GM12878 (cell line): Measurements from ENCODE around the gene KIF26A. TPM values are rescaled to one million over a fixed set of nuclear protein-coding genes. Genes with fewer than 3 reads are reported as not detected.

ENCODE experiments used
- ATAC-seq: fragments of 200-7000 bp; cut with Tn5 transposase; 3 replicates; pipeline ENCODE4 v1.9.1; 2020; ENCODE audit warnings: mild to moderate bottlenecking, moderate library complexity
- BruUV-seq: library from RNA; stranded (reverse); fragments of 400-500 nt; replicated peaks from 2 replicates; lab custom pipeline; 2021; lab: Mats Ljungman, UMichigan
- CTCF ChIA-PET: fragments of 300-600 bp; sonication (Branson Sonifier 250); formaldehyde crosslinking; extraction: SDS; loops from one replicate; lab custom pipeline; 2021; ENCODE audit warnings: inconsistent platforms; lab: Yijun Ruan, JAX
- POLR2A ChIA-PET: fragments of 350-600 bp; formaldehyde crosslinking; extraction: SDS; loops from one replicate; lab custom pipeline; 2021; ENCODE audit warnings: inconsistent platforms; lab: Charles Lee
- RAD21 ChIA-PET: fragments of 300-600 bp; sonication (Branson Sonifier 250); formaldehyde crosslinking; loops from one replicate; lab custom pipeline; 2023; ENCODE audit warnings: antibody characterized with exemption; ENCODE audit not compliant: unreplicated experiment; lab: Charles Lee
- SMC1A ChIA-PET: fragments of 300-600 bp; sonication (Branson Sonifier 250); formaldehyde crosslinking; loops from one replicate; lab custom pipeline; 2023; ENCODE audit not compliant: unreplicated experiment, uncharacterized antibody; lab: Charles Lee
- DNase-seq: peaks from one replicate; pipeline ENCODE4 v3.0.0-alpha.2; 2011; ENCODE audit warnings: low read depth, low spot score
- FAIRE-seq: peaks from 3 replicates; lab custom pipeline; 2011; peaks lifted over from hg19 to GRCh38; lab: Jason Lieb, UNC
- H2AFZ ChIP-seq: 2 replicates; pipeline ENCODE4 v1.6.0; 2011; ENCODE audit warnings: low read depth, low read length, control low read depth; ENCODE audit not compliant: control insufficient read depth
- H3K27ac ChIP-seq: 2 replicates; pipeline ENCODE4 v1.5.1; 2011; ENCODE audit warnings: control low read depth; ENCODE audit not compliant: control insufficient read depth, insufficient read depth
- H3K27me3 ChIP-seq, 2 experiments: replicated peaks in 1 of 2; 2 replicates each; pipeline versions ENCODE4 v1.6.0 to v1.6.1; 2011; ENCODE audit warnings: low read length in 1 of 2; ENCODE audit not compliant: control insufficient read depth in 2 of 2, insufficient read depth in 2 of 2
- H3K36me3 ChIP-seq, 2 experiments: 2 replicates each; pipeline ENCODE4 v1.5.1; 2011; ENCODE audit warnings: low read length in 1 of 2; ENCODE audit not compliant: control insufficient read depth in 2 of 2, insufficient read depth in 2 of 2
- H3K4me1 ChIP-seq: 2 replicates; pipeline ENCODE4 v1.6.1; 2011; ENCODE audit warnings: mild to moderate bottlenecking, low read length, moderate library complexity, mixed read lengths; ENCODE audit not compliant: control insufficient read depth, insufficient read depth
- H3K4me2 ChIP-seq: 2 replicates; pipeline ENCODE4 v1.6.0; 2011; ENCODE audit warnings: control low read depth; ENCODE audit not compliant: control insufficient read depth, insufficient read depth
- H3K4me3 ChIP-seq: fragments of 200-600 bp; sonication (generic); 2 replicates; pipeline ENCODE4 v1.5.1; 2016
- H3K79me2 ChIP-seq: 2 replicates; pipeline ENCODE4 v1.6.0; 2011; ENCODE audit warnings: low read length; ENCODE audit not compliant: control insufficient read depth, insufficient read depth
- H3K9ac ChIP-seq: 2 replicates; pipeline ENCODE4 v1.8.0; 2011; ENCODE audit warnings: low read length, control low read depth, mixed read lengths; ENCODE audit not compliant: control insufficient read depth, insufficient read depth
- H3K9me3 ChIP-seq: replicated peaks from 3 replicates; pipeline ENCODE4 v1.5.1; 2011; ENCODE audit warnings: mild to moderate bottlenecking, low read length; ENCODE audit not compliant: control insufficient read depth, insufficient read depth
- H4K20me1 ChIP-seq: 2 replicates; pipeline ENCODE4 v1.6.0; 2011; ENCODE audit not compliant: control insufficient read depth, insufficient read depth
- ASH2L ChIP-seq: fragments of 300-600, 200-600 bp; sonication (generic); IDR thresholded peaks from 2 replicates; pipeline ENCODE4 v1.6.1; 2017; ENCODE audit warnings: low read depth, mild to moderate bottlenecking, borderline replicate concordance
- BHLHE40 ChIP-seq, 2 experiments: fragments of 450-650 bp in 1 of 2; IDR thresholded peaks; 2 replicates each; pipeline ENCODE4 v1.6.1; 2011 to 2017; ENCODE audit warnings: low read depth in 2 of 2, borderline replicate concordance in 1 of 2, improper control_type of control experiment in 1 of 2, low read length in 1 of 2, mild to moderate bottlenecking in 1 of 2
- CREB1 ChIP-seq: IDR thresholded peaks from 2 replicates; pipeline ENCODE4 v1.6.1; 2012; ENCODE audit warnings: low read depth, mild to moderate bottlenecking, inconsistent platforms
- FOXK2 ChIP-seq: fragments of 450-650 bp; IDR thresholded peaks from 2 replicates; pipeline ENCODE4 v1.6.1; 2017; ENCODE audit warnings: mild to moderate bottlenecking, moderate library complexity
- HDAC2 ChIP-seq: fragments of 200-600 bp; sonication (generic); IDR thresholded peaks from 2 replicates; pipeline ENCODE4 v1.6.1; 2017
- LARP7 ChIP-seq: fragments of 450-650 bp; IDR thresholded peaks from 2 replicates; pipeline ENCODE4 v1.6.1; 2017; ENCODE audit warnings: mild to moderate bottlenecking
- MTA3 ChIP-seq: IDR thresholded peaks from 2 replicates; pipeline ENCODE4 v1.6.1; 2012; ENCODE audit warnings: low read length, inconsistent platforms, borderline replicate concordance
- NBN ChIP-seq: fragments of 450-650 bp; IDR thresholded peaks from 2 replicates; pipeline ENCODE4 v1.6.1; 2016
- NFXL1 ChIP-seq: fragments of 450-650 bp; IDR thresholded peaks from 2 replicates; pipeline ENCODE4 v1.6.1; 2017; ENCODE audit warnings: antibody characterized with exemption, mild to moderate bottlenecking, borderline replicate concordance
- PAX8 ChIP-seq: fragments of 450-650 bp; IDR thresholded peaks from 2 replicates; pipeline ENCODE4 v1.6.1; 2017; ENCODE audit warnings: mild to moderate bottlenecking, moderate library complexity
- RCOR1 ChIP-seq: conservative IDR thresholded peaks from 2 replicates; pipeline ENCODE4 v1.6.1; 2012; ENCODE audit warnings: low read depth, low read length, improper control_type of control experiment
- STAT3 ChIP-seq: IDR thresholded peaks from 2 replicates; pipeline ENCODE4 v1.6.1; 2011; ENCODE audit warnings: low read depth, low read length, improper control_type of control experiment
- ZNF622 ChIP-seq: fragments of 450-650 bp; IDR thresholded peaks from 2 replicates; pipeline ENCODE4 v1.6.1; 2017; ENCODE audit warnings: mild to moderate bottlenecking, inconsistent platforms
- WGBS: methylation state at CpG from one replicate; pipeline ENCODE4 v1.1.6; 2016; ENCODE audit warnings: low lambda C conversion rate; ENCODE audit not compliant: insufficient replicate concordance, insufficient coverage; ENCODE audit errors: missing lambda C conversion rate; 5-methylcytosine and 5-hydroxymethylcytosine counted together
- in situ Hi-C: fragments of 300-500 bp; cut with MboI; formaldehyde crosslinking; loops from 9 replicates; pipeline ENCODE4 v1.14.3; 2018; ENCODE audit warnings: mixed read lengths
- intact Hi-C: fragments of 100-400 bp; cut with micrococcal nuclease; formaldehyde crosslinking; loops from one replicate; pipeline ENCODE4 v1.14.2; 2022; ENCODE audit not compliant: unreplicated experiment
- polyA plus RNA-seq, 11 experiments: library from polyadenylated mRNA; depleted of rRNA in 4 of 11; unstranded in 6 of 11; stranded (reverse) in 5 of 11; fragments of >200 nt; fragmentation: Nextera tagmentation in 4 of 11; fragmentation: Illumina TruSeq in 1 of 11; extraction: Ambion mirVana in 4 of 11; extraction: Trizol in 1 of 11; gene quantifications; 1 replicate in 1 of 11; 2 replicates in 10 of 11; pipeline versions ENCODE4 v1.2.1 to v1.2.3, GENCODE V29; 2011 to 2016; ENCODE audit warnings: inconsistent platforms in 2 of 11, missing spikeins in 2 of 11, low read depth in 1 of 11
- total RNA-seq, 4 experiments: library from RNA; depleted of rRNA in 3 of 4; stranded (reverse); fragments of >200 nt in 3 of 4; fragmentation: Illumina TruSeq in 1 of 4; extraction: Trizol in 1 of 4; gene quantifications; 2 replicates each; pipeline versions ENCODE4 v1.2.1 to v1.2.3, GENCODE V29; 2013 to 2021
- TF ChIP-seq, protein P1 (sequence below): fragments of 450-650 bp; formaldehyde crosslinking; IDR thresholded peaks from 2 replicates; pipeline ENCODE4 v1.5.0; 2022; ENCODE audit warnings: mild to moderate bottlenecking, missing genetic modification characterization
- TF ChIP-seq, protein P2 (sequence below): fragments of 450-650 bp; IDR thresholded peaks from 2 replicates; pipeline ENCODE4 v1.6.1; 2017; ENCODE audit warnings: antibody characterized with exemption, mild to moderate bottlenecking, moderate library complexity
- TF ChIP-seq, protein P3 (sequence below): IDR thresholded peaks from 2 replicates; pipeline ENCODE4 v1.6.1; 2012; ENCODE audit warnings: low read depth, low read length, improper control_type of control experiment
- TF ChIP-seq, protein P4 (sequence below): fragments of 450-650 bp; IDR thresholded peaks from 2 replicates; pipeline ENCODE4 v1.6.1; 2017; ENCODE audit warnings: mild to moderate bottlenecking, moderate library complexity

The KIF26A gene
- total and polyA plus RNA-seq, 10 of the 15 experiments (the other 5 are each of a cell fraction or from before 2014, with no cell fraction given), result 0.05 TPM; not detected in 9

DNA sequence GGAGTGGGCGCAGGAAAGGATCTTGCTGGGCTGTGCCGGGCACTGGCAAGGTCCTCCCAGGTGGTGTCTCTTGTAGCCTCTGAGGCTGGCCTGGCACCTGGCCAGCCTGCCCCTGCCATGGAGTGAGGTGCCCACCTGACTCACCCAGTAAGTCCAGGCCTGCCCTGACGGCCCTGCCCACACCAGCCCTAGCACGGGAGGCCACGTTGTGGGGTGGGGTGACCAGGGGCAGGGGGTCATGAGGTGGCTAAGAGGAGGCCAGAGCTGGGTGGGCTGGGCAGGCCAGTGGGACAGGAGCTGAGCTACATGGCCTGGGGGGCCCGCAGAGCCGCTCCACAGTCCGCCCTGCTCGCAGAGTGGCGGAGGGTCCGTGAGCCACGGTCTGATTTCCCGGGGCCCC is 45.4 kb downstream of the KIF26A start:
- Histone ChIP-seq H3K4me2 (no peak overlapping the region), H3K9ac (no peak overlapping the region), H3K4me1 (no peaks in the 10 kb centered on the region), H3K4me3 (no peak overlapping the region), H3K9me3 (no peaks in the 10 kb centered on the region), H3K27ac (no peak overlapping the region), H4K20me1 (no peaks in the 10 kb centered on the region), H3K79me2 (no peaks in the 10 kb centered on the region), H3K36me3 (no peaks in the 10 kb centered on the region), H2AFZ (no peak overlapping the region), H3K27me3 (no peaks in the 10 kb centered on the region; a peak in 1 of 4 replicates)
- RAD21 ChIA-PET, result no interaction called here
- CTCF ChIA-PET, result no interaction called here
- ATAC-seq, result no peak
- intact Hi-C loops, result no loop called here
- no TSS peak for BruUV-seq
- SMC1A ChIA-PET, result no interaction called here
- DNase-seq, result no peak
- no peak for FAIRE-seq
- in situ Hi-C loops, result no loop called here
- TF ChIP-seq MTA3, result no peak
- TF ChIP-seq, protein P1, sequence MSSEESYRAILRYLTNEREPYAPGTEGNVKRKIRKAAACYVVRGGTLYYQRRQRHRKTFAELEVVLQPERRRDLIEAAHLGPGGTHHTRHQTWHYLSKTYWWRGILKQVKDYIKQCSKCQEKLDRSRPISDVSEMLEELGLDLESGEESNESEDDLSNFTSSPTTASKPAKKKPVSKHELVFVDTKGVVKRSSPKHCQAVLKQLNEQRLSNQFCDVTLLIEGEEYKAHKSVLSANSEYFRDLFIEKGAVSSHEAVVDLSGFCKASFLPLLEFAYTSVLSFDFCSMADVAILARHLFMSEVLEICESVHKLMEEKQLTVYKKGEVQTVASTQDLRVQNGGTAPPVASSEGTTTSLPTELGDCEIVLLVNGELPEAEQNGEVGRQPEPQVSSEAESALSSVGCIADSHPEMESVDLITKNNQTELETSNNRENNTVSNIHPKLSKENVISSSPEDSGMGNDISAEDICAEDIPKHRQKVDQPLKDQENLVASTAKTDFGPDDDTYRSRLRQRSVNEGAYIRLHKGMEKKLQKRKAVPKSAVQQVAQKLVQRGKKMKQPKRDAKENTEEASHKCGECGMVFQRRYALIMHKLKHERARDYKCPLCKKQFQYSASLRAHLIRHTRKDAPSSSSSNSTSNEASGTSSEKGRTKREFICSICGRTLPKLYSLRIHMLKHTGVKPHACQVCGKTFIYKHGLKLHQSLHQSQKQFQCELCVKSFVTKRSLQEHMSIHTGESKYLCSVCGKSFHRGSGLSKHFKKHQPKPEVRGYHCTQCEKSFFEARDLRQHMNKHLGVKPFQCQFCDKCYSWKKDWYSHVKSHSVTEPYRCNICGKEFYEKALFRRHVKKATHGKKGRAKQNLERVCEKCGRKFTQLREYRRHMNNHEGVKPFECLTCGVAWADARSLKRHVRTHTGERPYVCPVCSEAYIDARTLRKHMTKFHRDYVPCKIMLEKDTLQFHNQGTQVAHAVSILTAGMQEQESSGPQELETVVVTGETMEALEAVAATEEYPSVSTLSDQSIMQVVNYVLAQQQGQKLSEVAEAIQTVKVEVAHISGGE (CRISPR knock-in tag), result no peak
- no peak for TF ChIP-seq NFXL1
- TF ChIP-seq CREB1, result no peak
- no peak for TF ChIP-seq ZNF622
- no peak for TF ChIP-seq ASH2L
- TF ChIP-seq HDAC2, result no peak
- TF ChIP-seq, protein P2, sequence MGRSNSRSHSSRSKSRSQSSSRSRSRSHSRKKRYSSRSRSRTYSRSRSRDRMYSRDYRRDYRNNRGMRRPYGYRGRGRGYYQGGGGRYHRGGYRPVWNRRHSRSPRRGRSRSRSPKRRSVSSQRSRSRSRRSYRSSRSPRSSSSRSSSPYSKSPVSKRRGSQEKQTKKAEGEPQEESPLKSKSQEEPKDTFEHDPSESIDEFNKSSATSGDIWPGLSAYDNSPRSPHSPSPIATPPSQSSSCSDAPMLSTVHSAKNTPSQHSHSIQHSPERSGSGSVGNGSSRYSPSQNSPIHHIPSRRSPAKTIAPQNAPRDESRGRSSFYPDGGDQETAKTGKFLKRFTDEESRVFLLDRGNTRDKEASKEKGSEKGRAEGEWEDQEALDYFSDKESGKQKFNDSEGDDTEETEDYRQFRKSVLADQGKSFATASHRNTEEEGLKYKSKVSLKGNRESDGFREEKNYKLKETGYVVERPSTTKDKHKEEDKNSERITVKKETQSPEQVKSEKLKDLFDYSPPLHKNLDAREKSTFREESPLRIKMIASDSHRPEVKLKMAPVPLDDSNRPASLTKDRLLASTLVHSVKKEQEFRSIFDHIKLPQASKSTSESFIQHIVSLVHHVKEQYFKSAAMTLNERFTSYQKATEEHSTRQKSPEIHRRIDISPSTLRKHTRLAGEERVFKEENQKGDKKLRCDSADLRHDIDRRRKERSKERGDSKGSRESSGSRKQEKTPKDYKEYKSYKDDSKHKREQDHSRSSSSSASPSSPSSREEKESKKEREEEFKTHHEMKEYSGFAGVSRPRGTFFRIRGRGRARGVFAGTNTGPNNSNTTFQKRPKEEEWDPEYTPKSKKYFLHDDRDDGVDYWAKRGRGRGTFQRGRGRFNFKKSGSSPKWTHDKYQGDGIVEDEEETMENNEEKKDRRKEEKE, result no peak
- no peak for TF ChIP-seq STAT3
- TF ChIP-seq, protein P3, sequence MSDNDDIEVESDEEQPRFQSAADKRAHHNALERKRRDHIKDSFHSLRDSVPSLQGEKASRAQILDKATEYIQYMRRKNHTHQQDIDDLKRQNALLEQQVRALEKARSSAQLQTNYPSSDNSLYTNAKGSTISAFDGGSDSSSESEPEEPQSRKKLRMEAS, result no peak
- no peak for TF ChIP-seq PAX8
- no peak for TF ChIP-seq NBN
- no peak for TF ChIP-seq BHLHE40 (IDR thresholded peaks at IDR 0.05; ENCODE audit: borderline replicate concordance in 1 of 2, low read depth in 2 of 2, low read length in 1 of 2)
- TF ChIP-seq RCOR1, result no peak
- TF ChIP-seq LARP7, result no peak
- TF ChIP-seq, protein P4, sequence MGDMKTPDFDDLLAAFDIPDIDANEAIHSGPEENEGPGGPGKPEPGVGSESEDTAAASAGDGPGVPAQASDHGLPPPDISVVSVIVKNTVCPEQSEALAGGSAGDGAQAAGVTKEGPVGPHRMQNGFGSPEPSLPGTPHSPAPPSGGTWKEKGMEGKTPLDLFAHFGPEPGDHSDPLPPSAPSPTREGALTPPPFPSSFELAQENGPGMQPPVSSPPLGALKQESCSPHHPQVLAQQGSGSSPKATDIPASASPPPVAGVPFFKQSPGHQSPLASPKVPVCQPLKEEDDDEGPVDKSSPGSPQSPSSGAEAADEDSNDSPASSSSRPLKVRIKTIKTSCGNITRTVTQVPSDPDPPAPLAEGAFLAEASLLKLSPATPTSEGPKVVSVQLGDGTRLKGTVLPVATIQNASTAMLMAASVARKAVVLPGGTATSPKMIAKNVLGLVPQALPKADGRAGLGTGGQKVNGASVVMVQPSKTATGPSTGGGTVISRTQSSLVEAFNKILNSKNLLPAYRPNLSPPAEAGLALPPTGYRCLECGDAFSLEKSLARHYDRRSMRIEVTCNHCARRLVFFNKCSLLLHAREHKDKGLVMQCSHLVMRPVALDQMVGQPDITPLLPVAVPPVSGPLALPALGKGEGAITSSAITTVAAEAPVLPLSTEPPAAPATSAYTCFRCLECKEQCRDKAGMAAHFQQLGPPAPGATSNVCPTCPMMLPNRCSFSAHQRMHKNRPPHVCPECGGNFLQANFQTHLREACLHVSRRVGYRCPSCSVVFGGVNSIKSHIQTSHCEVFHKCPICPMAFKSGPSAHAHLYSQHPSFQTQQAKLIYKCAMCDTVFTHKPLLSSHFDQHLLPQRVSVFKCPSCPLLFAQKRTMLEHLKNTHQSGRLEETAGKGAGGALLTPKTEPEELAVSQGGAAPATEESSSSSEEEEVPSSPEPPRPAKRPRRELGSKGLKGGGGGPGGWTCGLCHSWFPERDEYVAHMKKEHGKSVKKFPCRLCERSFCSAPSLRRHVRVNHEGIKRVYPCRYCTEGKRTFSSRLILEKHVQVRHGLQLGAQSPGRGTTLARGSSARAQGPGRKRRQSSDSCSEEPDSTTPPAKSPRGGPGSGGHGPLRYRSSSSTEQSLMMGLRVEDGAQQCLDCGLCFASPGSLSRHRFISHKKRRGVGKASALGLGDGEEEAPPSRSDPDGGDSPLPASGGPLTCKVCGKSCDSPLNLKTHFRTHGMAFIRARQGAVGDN, result no peak
- TF ChIP-seq FOXK2, result no peak
- 53% methylated on average over 13 of the region's 13 CpGs for WGBS
- POLR2A ChIA-PET, result no interaction called here
